CD4-positive, alpha-beta T cell treated with Interleukin-12 subunit alpha and Interleukin-12 subunit beta, for 1 hour (primary cell): ENCODE data around the gene CYP2D6.
A peak's percentile ranks its signal among the peaks of the same experiment; 100 is the strongest.
"Not testable (repeated sequence)": the region's sequence is repeated elsewhere in the genome, so short reads cannot be mapped to it uniquely, and the experiment has no call there.

ENCODE experiments used
- DNase-seq: peaks from one replicate; pipeline ENCODE4 v3.0.0-alpha.2; 2020

The CYP2D6 gene

GRCh38 chr22:42130639-42131431 lies at the start of gene CYP2D6:
TSS of gene CYP2D6 (minus strand) at chr22:42130810. CDS start at chr22:42130791, 19 bp downstream.
- not testable (repeated sequence) for DNase-seq

- DNase-seq, result no peak
These were observed 49.0 kb upstream of the CYP2D6 start for GRCh38 chr22:42179616-42180015.

- DNase-seq, result no peak
These were observed 48.4 kb upstream of the CYP2D6 start for GRCh38 chr22:42178910-42179519.

- DNase-seq, result no peak
These were observed 47.3 kb upstream of the CYP2D6 start for GRCh38 chr22:42177891-42178336.

- DNase-seq, result no peak
These were observed 45.8 kb upstream of the CYP2D6 start for GRCh38 chr22:42176255-42176915.

GRCh38 chr22:42174062-42174461 lies 43.5 kb upstream of the CYP2D6 start:
- no peak for DNase-seq

GRCh38 chr22:42173183-42173926 lies 42.7 kb upstream of the CYP2D6 start:
- DNase-seq, result no peak

GRCh38 chr22:42172773-42173172 lies 42.2 kb upstream of the CYP2D6 start:
- no peak for DNase-seq

- DNase-seq, result no peak
These were observed 41.5 kb upstream of the CYP2D6 start for GRCh38 chr22:42171946-42172719.

- DNase-seq, result no peak
These were observed 40.8 kb upstream of the CYP2D6 start for GRCh38 chr22:42171417-42171816.

GRCh38 chr22:42170946-42171345 lies 40.3 kb upstream of the CYP2D6 start:
- DNase-seq, result no peak

- DNase-seq, result peak; percentile 76
These were observed 38.5 kb upstream of the CYP2D6 start for GRCh38 chr22:42169055-42169469.

GRCh38 chr22:42168476-42168875 lies 37.9 kb upstream of the CYP2D6 start:
- DNase-seq, result no peak

- no peak for DNase-seq
These were observed 36.5 kb upstream of the CYP2D6 start for GRCh38 chr22:42167066-42167465.

- DNase-seq, result no peak
These were observed 34.3 kb upstream of the CYP2D6 start for GRCh38 chr22:42164901-42165300.

GRCh38 chr22:42163515-42163914 lies 32.9 kb upstream of the CYP2D6 start:
- DNase-seq, result no peak

GRCh38 chr22:42162728-42163489 lies 32.3 kb upstream of the CYP2D6 start:
- DNase-seq, result no peak

GRCh38 chr22:42160830-42161696 lies 30.5 kb upstream of the CYP2D6 start:
- no peak for DNase-seq

- DNase-seq, result no peak
These were observed 29.6 kb upstream of the CYP2D6 start for GRCh38 chr22:42160251-42160650.

- no peak for DNase-seq
These were observed 28.0 kb upstream of the CYP2D6 start for GRCh38 chr22:42158456-42159132.
